GM19193 (cell line): ENCODE measurements around the gene GPR141.

Experiments used
- POLR2A ChIP-seq: IDR thresholded peaks from 4 replicates; pipeline ENCODE4 v1.6.1; 2011; ENCODE audit not compliant: insufficient read depth, insufficient read length; ENCODE audit errors: extremely low read depth

The GPR141 gene

DNA sequence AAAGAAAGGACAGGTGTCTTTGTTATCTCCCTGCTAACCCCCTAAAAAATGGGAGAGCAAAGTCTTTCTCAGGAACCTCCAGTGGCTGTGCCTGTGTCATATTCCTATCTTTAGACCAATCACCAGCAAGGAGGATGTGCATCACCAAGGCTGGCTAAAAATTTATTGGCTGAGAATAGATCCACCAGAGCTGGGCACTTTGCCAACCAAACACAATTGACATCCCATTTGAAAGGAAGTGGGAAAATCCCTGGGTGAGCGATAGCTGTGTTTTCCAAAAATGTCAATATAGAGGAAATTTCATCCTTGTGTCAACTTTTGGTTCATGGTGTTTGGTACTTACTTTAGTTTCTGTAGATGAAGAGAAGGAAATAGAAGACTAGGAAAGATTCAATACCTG is 13.1 kb upstream of the GPR141 start:
- TF ChIP-seq POLR2A: no peak

DNA sequence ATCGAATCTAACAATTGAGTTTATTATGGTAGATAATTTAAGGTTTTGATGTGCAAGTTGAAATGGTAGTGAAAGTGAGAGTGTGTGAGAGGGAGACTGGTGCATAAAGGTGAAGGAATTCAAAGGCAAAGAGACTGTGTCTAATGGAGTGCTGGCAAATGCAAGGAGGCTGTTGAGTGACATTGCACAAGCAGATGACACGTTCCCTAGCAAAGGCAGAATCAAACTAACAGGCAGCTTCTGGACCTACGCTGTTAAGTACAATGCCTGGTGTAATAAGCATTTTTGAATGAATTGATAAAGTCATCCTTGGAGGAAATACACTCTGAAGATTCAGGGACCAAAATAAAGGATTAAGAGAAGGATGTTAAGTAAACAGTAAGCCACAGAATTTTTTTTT is 11.7 kb upstream of the GPR141 start:
- no peak for TF ChIP-seq POLR2A

DNA sequence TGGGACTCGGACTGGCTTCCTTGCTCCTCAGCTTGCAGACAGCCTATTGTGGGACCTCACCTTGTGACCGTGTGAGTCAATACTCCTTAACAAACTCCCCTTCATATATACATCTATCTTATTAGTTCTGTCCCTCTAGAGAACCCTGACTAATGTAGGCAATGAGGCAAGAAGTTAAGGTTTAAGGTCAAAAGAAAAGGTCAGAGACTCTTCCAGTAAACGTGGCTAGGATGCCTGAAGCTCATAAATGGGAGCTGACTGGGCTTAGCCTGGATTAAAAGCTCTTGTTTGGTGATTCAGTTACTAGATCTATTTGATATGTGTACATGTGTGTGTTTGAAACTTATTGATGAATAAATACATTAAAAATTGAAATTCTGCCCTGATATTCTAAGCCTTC is 10.6 kb upstream of the GPR141 start:
- TF ChIP-seq POLR2A: no peak

DNA sequence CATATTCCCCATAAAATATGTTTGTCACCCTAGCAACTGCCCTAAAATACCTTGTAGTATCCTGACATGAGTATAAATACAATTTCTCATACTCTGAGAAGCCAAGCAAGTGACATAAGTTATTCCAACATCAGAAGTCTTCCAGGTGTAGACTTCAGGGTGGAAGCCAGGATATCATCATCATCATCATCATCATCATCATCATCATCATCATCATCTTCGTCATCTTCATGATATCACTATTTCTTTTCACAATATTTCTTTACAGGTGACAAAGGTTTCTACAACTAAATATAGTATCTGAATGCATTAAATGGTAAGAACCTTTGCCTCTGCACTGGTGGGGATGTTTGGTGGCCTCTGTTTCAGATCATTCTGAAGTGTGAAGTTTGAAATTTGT is 10.0 kb upstream of the GPR141 start:
- TF ChIP-seq POLR2A: no peak

DNA sequence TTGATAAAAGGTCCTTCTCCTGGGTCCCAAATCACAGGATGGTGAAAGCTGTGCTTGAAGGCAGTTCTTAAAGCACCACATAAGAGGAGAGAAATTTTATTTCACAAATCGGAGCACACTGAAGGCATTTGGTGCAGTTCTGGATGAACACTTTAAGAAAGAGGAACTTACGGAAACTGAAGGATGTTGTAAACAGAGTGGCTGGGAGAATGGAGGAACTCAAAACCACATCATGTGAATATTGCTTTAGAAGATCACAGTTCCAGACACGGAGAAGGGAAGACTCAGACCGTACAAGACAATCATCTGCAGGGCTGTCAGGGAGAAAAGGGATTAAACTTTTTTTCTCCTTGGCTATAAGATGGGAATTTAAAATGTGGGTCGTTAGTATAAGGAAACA is 9.0 kb upstream of the GPR141 start:
- TF ChIP-seq POLR2A: no peak

DNA sequence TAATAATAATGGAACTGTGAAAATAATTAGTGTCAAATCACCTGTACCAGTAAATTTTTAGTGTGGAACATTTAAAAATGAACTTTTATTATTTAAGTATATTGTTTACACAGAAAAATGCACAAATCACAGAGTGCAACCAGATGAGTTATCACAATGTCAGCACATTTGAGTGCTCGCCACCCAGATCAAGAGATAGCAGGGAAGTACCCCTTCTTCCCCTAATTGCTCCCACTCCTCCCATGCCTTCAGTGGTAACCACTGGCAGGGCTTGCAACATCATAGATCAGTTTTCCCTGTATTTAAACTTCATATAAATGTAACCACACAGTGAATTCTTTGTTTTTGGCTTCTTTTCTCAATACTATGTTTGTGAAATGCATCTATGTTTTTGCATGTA is 7.8 kb upstream of the GPR141 start:
- TF ChIP-seq POLR2A: no peak

DNA sequence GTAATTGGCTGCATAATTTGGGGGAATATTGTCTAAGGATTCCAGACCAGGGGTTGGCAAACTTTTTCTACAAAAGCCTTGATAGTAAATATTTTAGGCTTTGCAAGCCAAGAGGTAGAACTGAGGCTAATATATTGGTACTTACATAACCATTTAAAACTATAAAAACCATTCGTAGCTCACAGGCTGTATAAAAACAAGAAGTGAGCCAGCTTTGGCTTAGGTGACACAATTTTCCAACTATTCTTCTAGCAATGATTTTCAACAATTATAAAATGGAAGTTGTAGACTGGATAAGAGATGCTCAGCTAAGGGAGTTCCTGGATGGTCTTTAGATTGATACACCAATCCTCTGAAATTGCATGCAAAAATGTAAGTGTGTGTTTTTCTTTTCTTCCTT is 1.4 kb downstream of the GPR141 start:
- no peak for TF ChIP-seq POLR2A

DNA sequence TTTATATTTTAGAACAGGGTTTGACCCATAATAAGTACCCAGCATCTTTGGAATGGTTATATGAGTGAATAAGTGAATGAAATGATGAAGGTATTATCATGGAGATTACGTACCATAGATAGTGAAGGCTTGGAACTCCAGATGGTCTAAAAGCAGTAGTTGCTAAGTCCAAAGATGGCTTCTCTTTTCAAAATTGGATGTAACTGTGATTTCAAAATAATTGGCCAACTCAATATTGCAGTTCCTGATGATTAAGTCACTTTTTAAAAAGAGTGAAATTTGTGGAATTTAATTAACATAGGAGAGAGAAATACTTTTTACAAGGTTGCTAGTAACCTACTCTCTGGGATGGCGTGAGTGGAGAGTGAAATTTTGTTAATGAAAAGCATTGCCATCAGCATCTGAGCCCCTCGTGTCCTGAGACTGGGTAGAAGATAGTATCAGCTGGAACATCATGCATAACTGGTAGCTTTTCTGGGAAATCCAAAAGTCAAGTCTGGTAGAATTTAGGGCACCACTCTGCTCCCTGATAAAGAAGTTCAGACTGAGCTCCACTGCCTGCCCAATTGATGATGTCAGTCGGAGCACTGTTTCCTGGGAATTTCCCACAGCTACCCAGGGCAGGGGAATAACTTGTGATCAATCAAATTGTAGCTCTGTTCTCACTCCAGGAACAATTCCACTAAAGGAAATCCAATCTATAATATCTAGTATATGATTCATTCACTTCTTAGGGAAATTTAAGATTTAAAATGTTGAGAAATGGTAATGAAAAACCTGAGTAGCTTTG is 3.2 kb downstream of the GPR141 start:
- no peak for TF ChIP-seq POLR2A

DNA sequence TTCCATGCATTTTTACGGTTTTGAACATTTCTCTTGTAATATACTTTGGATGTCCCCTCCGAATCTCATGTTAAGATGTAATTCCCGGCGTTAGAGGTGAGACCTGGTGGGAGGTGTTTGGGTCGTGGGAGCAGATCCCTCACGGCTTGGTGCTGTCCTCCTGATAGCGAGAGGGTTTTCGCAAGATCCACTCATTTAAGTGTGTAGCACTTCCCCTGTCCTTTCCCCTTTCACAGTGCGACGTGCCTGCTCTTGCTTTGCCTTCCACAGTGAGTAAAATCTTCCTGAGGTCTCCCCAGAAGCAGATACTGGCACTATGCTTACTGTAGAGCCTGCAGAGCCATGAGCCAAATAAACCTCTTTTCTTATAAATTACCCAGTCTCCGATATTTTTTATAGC is 6.6 kb downstream of the GPR141 start:
- no peak for TF ChIP-seq POLR2A

DNA sequence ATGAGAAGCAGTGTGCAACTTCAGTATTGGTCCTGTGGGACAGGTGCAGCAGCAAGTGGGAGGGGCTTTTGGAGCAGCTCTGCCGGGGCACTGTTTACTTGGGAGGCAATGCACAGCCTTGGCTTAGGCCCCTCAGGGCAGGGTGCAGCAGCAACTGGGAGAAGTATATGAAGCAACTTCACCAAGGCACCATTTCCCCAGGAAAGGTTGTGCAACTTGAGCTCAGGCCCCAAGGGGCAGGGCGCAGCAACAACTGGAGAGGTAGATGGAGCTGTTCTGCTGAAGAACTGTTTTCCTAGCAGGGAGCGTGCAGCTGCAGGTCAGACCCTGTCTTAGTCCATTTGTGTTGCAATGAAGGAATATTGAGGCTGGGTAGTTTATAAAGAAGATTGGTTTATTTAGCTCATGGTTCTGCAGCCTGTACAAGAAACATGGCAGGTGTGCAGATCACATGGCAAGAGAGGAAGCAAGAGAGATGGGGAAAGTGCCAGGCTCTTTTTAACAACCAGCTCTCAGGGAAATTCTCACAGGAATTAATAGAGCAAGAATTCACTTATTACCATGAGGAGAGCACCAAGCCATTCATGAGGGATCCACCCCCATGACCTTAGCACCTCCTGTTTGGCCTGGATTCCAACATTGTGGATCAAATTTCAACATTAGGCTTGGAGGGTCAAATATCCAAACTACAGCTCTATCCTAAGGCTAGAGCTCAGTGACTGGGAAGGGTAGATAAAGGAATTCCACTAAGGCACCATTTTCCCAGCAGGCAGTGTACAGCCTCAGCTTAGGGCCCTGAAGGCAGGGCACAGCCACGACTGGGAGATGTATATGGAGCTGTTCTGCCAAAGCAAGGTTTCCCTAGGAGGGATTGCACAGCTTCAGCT is 10.9 kb downstream of the GPR141 start:
- no peak for TF ChIP-seq POLR2A

DNA sequence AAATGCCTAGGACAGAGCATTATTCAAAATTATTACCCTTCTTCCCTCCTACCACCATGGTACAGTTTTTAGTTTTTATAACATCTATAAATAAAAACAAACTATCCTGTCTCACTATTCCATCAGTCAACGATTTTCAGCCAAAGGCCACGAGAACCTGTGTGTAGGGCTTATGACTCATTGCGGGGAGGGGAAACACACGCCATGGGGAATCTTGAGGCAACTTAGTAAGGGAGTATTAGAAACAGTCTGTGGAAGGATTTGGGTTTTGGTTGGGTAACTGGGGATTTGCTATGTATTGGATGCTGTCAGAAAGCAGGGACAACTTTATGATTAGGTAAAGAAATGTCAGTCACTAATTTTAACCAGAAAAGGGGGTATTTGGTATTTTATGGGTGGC is 14.7 kb downstream of the GPR141 start:
- TF ChIP-seq POLR2A: no peak

DNA sequence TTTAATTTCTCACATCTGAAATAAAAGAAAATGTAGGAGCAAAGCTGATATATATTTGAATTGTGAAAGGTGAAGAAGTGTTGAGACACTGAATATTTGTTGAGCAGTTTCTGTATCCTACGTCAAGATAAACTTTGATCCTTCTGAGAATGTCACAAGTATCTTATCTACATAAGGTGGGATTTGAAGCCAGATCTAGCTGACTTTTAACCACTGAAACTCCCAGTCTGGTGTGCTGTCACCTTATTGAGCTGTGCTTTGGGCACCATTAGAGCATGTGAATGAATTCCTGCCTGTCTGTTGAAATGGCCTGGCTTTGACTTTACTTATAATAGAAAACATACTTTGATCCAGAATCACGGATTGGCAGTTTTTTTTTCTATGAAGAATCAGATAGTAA is 15.2 kb downstream of the GPR141 start:
- no peak for TF ChIP-seq POLR2A

DNA sequence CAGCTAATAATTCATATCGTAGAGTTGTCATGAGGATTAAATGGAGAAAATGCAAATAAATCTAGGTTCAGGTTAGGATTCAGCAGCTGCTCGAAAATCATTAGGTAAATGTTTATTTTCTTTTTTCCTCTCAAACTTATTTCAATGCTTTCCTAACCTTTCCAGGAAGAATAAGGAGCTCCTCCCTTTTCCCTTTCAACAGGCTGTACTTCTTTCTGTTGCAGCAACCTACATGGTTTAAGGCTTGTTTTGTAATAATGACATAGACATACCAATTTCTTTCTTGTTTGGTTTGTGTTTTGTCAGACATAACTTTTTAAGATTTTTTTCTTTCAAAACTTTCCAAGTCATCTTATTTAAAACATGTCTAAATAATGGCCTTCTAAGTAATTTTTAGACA is 18.2 kb downstream of the GPR141 start:
- no peak for TF ChIP-seq POLR2A

DNA sequence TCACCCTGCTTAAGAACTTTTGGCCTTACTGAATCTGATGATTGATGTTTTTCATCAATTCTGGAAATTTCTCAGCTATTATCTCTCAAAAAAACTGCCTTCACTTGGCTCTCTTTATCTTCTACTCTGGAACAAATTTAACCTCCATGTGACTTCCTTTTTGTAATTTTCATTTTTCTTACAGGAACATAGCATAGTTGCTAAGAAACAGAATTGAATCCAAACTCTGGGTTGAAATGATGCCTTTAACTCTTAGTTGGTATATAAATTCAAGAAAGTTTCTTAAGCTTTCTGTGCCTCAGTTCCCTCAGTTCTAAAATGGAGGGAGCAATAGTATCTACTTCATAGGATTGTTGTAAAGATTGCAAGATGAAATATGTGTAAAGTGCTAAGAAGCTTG is 19.8 kb downstream of the GPR141 start:
- no peak for TF ChIP-seq POLR2A

DNA sequence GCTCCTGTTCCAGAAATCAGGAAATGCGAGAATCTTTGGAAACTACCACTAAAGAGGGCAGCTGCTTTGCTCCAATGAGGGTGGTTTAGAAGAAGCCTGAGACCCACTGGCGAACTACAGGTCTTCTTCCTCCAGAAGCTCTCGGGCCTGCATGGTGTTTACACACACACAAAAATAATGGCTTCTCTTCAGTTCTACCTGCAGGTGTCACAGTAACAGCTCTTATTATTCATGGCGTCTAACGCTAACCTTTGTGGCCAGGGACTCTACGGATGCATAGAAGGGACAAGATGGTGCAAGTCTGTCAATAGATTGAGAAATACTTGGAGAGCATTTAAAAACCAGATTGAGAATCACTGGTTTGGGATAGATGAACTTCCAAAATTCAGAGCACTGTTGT is 22.4 kb downstream of the GPR141 start:
- no peak for TF ChIP-seq POLR2A

DNA sequence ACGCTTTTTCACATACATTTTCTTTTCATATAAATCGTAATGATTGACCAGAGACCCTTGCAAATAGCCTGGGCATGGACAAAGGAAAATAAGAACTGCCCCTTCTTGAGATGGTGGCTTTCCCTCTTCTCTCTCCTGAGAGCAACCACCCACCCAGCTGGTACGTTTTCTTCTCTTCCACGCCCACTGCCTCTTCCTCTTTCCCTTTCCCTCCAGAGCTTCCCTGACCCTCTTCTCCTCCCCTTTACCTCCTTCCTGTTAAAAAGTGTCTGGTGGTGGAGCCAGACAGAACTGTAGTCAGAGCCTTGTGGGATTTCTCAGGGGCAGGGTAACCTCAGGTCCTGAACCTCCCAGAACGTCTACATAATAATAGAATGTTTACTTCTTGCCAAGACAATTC is 23.2 kb downstream of the GPR141 start:
- TF ChIP-seq POLR2A: no peak
